MM.1S (cell line): Measurements from ENCODE around the gene HCFC2.

Experiments
- DNase-seq: peaks from one replicate; pipeline ENCODE4 v3.0.0-alpha.2; 2015
- H2AFZ ChIP-seq: fragments of 300-600 bp; sonication (generic); 2 replicates; pipeline ENCODE4 v1.6.0; 2016; ENCODE audit warnings: antibody characterized with exemption, low read length
- H3F3A ChIP-seq: fragments of 300-600 bp; sonication (generic); 2 replicates; pipeline ENCODE4 v1.6.1; 2016; ENCODE audit warnings: mild to moderate bottlenecking, antibody characterized with exemption, low read length, moderate library complexity, mixed read lengths; ENCODE audit not compliant: insufficient read depth
- H3K27ac ChIP-seq: fragments of 300-600 bp; sonication (generic); 2 replicates; pipeline ENCODE4 v1.5.1; 2016; ENCODE audit warnings: mild to moderate bottlenecking, low read length
- H3K27me3 ChIP-seq: fragments of 300-600 bp; sonication (generic); replicated peaks from 2 replicates; pipeline ENCODE4 v1.6.0; 2016; ENCODE audit warnings: low read length; ENCODE audit not compliant: insufficient read depth
- H3K36me3 ChIP-seq: fragments of 300-600 bp; sonication (generic); replicated peaks from 2 replicates; pipeline ENCODE4 v1.6.1; 2016; ENCODE audit warnings: mild to moderate bottlenecking, low read length, mixed read lengths; ENCODE audit not compliant: insufficient read depth
- H3K4me1 ChIP-seq: fragments of 300-600 bp; sonication (generic); 2 replicates; pipeline ENCODE4 v1.6.1; 2016; ENCODE audit warnings: low read length, mixed read lengths
- H3K4me2 ChIP-seq: fragments of 300-600 bp; sonication (generic); 2 replicates; pipeline ENCODE4 v1.6.0; 2016; ENCODE audit warnings: low read depth, low read length
- H3K4me3 ChIP-seq: fragments of 300-600 bp; sonication (generic); 2 replicates; pipeline ENCODE4 v1.5.1; 2016; ENCODE audit warnings: low read length, mixed read lengths
- H3K79me2 ChIP-seq: fragments of 300-600 bp; sonication (generic); 2 replicates; pipeline ENCODE4 v1.6.1; 2016; ENCODE audit warnings: mixed run types, low read length, mixed read lengths
- H3K9ac ChIP-seq: fragments of 300-600 bp; sonication (generic); 2 replicates; pipeline ENCODE4 v1.6.1; 2016; ENCODE audit warnings: low read length, mixed read lengths
- H3K9me2 ChIP-seq: fragments of 300-600 bp; sonication (generic); replicated peaks from 2 replicates; pipeline ENCODE4 v1.6.1; 2016; ENCODE audit warnings: mild to moderate bottlenecking, low read length, mixed read lengths; ENCODE audit not compliant: insufficient read depth
- H3K9me3 ChIP-seq: fragments of 300-600 bp; sonication (generic); replicated peaks from 2 replicates; pipeline ENCODE4 v1.6.1; 2016; ENCODE audit warnings: mild to moderate bottlenecking, low read length, mixed read lengths; ENCODE audit not compliant: insufficient read depth
- H4K20me1 ChIP-seq: fragments of 300-600 bp; sonication (generic); 2 replicates; pipeline ENCODE4 v1.6.1; 2016; ENCODE audit warnings: mild to moderate bottlenecking, low read length, moderate library complexity, mixed read lengths; ENCODE audit not compliant: insufficient read depth
- CTCF ChIP-seq: fragments of 300-600 bp; sonication (generic); IDR thresholded peaks from 2 replicates; pipeline ENCODE4 v1.5.1; 2016; ENCODE audit warnings: antibody characterized with exemption, low read length, mixed read lengths
- EZH2 ChIP-seq: fragments of 300-600 bp; sonication (generic); optimal IDR thresholded peaks from 2 replicates; pipeline ENCODE3; 2017; ENCODE audit warnings: low read depth, mild to moderate bottlenecking, antibody characterized with exemption, low read length, mixed read lengths
- EZH2phosphoT487 ChIP-seq: fragments of 300-600 bp; sonication (generic); IDR thresholded peaks from 2 replicates; pipeline ENCODE4 v1.6.1; 2018; ENCODE audit warnings: antibody characterized with exemption, low read length

HCFC2 gene

GRCh38 chr12:104130760-104131159 lies 66.4 kb downstream of the HCFC2 start:
- H3K79me2 ChIP-seq: peaks cover 62% of the 10 kb centered on the region

GRCh38 chr12:104131609-104132008 lies 67.3 kb downstream of the HCFC2 start:
- Histone ChIP-seq H3K9ac (no peak overlapping the region), H3K4me3 (no peak overlapping the region), H3K36me3 (peaks cover 7% of the 10 kb centered on the region), H3F3A (no peaks in the 10 kb centered on the region), H3K9me3 (no peaks in the 10 kb centered on the region), H3K4me2 (no peak overlapping the region), H2AFZ (no peak overlapping the region), H4K20me1 (no peaks in the 10 kb centered on the region), H3K4me1 (peaks cover 11% of the 10 kb centered on the region), H3K27me3 (no peaks in the 10 kb centered on the region), H3K9me2 (no peaks in the 10 kb centered on the region), H3K79me2 (peaks cover 70% of the 10 kb centered on the region), H3K27ac (no peak overlapping the region)
- TF ChIP-seq EZH2 (no peak), EZH2phosphoT487 (no peak), CTCF (no peak)
- no peak for DNase-seq

More at GRCh38 chr12:104130760-104131159, 66.4 kb downstream of the HCFC2 start:
- Histone ChIP-seq H3K4me1 (peaks cover 4% of the 10 kb centered on the region; the same call in 1 of the 2 replicates), H3K36me3 (peaks cover 7% of the 10 kb centered on the region), H3K4me2 (no peak overlapping the region), H4K20me1 (no peaks in the 10 kb centered on the region), H3K9ac (no peak overlapping the region), H3K4me3 (no peak overlapping the region), H3K9me3 (no peaks in the 10 kb centered on the region), H3F3A (no peaks in the 10 kb centered on the region), H3K27ac (no peak overlapping the region), H3K9me2 (no peaks in the 10 kb centered on the region), H3K27me3 (no peaks in the 10 kb centered on the region), H2AFZ (no peak overlapping the region)
- TF ChIP-seq EZH2: no peak
- no peak for TF ChIP-seq CTCF
- no peak for TF ChIP-seq EZH2phosphoT487
- no peak for DNase-seq

GRCh38 chr12:104132351-104132956 lies 68.1 kb downstream of the HCFC2 start:
- Histone ChIP-seq H3K79me2 (peaks cover 77% of the 10 kb centered on the region), H3K36me3 (peaks cover 7% of the 10 kb centered on the region; the same call in 1 of the 2 replicates), H3K4me1 (peaks cover 14% of the 10 kb centered on the region), H2AFZ (no peak overlapping the region), H3K27me3 (no peaks in the 10 kb centered on the region), H4K20me1 (no peaks in the 10 kb centered on the region), H3K9me2 (no peaks in the 10 kb centered on the region), H3K9ac (no peak overlapping the region), H3K4me2 (no peak overlapping the region), H3F3A (peaks cover 7% of the 10 kb centered on the region), H3K9me3 (no peaks in the 10 kb centered on the region), H3K27ac (no peak overlapping the region), H3K4me3 (no peak overlapping the region)
- no peak for TF ChIP-seq CTCF
- no peak for TF ChIP-seq EZH2
- TF ChIP-seq EZH2phosphoT487: no peak
- DNase-seq: no peak
